ENCODE results near the gene NT5C3B.

Gene NT5C3B

GRCh38 chr17:41813152-41813680 is 22.8 kb downstream of the NT5C3B start:
- H3K27ac ChIP-seq (ENCODE audit: extremely low read depth, low read depth, low read length): peak overlapping the region; percentile 89
- peaks cover 3 to 38% of the 10 kb centered on the region in 2 experiments; a peak in 2 of 3 replicates for H3K36me3 ChIP-seq (ENCODE audit: control insufficient read depth in 2 of 2, insufficient read depth in 1 of 2, low read length in 2 of 2)
- ChIA-PET CTCF (interaction anchor here (0.5 to 4.6 kb wide), 3 partner anchors 12 to 1562 kb away, joined by 3 to 45 read pairs (median 3); no protein-coding TSS in a partner anchor), POLR2A (interaction anchor here (0.9 to 3.5 kb wide), 10 partner anchors 10 to 204 kb away, joined by 3 to 37 read pairs (median 16); partner anchors contain the start of genes DNAJC7, EIF1, JUP and KLHL11)
- H3K4me1 ChIP-seq (ENCODE audit: control insufficient read depth, insufficient read depth, low read length): 0 out of 2 replicates have a peak, but pooled peaks cover 8% of the 10 kb centered on the region
- no peaks in the 10 kb centered on the region for H3K9me3 ChIP-seq (ENCODE audit: control insufficient read depth, insufficient read depth, low read depth, low read length)
- H3K4me3 ChIP-seq (ENCODE audit: low read depth, low read length): peak overlapping the region; percentile 73
- no peak for TF ChIP-seq ZNF518A (tag by site-specific recombination; conservative IDR thresholded peaks at IDR 0.05; ENCODE audit: low read depth)
- TF ChIP-seq, protein P1, sequence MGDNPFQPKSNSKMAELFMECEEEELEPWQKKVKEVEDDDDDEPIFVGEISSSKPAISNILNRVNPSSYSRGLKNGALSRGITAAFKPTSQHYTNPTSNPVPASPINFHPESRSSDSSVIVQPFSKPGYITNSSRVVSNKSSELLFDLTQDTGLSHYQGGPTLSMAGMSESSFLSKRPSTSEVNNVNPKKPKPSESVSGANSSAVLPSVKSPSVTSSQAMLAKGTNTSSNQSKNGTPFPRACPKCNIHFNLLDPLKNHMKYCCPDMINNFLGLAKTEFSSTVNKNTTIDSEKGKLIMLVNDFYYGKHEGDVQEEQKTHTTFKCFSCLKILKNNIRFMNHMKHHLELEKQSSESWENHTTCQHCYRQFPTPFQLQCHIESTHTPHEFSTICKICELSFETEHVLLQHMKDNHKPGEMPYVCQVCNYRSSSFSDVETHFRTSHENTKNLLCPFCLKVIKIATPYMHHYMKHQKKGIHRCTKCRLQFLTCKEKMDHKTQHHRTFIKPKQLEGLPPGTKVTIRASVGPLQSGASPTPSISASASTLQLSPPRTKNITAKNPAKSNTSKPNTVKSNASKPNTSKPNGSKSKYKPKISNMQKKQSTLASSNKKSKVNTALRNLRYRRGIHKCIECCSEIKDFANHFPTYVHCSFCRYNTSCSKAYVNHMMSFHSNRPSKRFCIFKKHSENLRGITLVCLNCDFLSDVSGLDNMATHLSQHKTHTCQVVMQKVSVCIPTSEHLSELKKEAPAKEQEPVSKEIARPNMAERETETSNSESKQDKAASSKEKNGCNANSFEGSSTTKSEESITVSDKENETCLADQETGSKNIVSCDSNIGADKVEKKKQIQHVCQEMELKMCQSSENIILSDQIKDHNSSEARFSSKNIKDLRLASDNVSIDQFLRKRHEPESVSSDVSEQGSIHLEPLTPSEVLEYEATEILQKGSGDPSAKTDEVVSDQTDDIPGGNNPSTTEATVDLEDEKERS (tag by site-specific recombination; IDR thresholded peaks at IDR 0.05): no peak
- no peak for TF ChIP-seq ZFP37 (tag by site-specific recombination; IDR thresholded peaks at IDR 0.05)
- no peak for TF ChIP-seq GLI2 (tag by site-specific recombination; IDR thresholded peaks at IDR 0.05; ENCODE audit: borderline replicate concordance, low read depth)
- no peak for TF ChIP-seq ZNF202 (tag by site-specific recombination; IDR thresholded peaks at IDR 0.05; ENCODE audit: borderline replicate concordance)
- TF ChIP-seq ZFHX2 (tag by site-specific recombination; conservative IDR thresholded peaks at IDR 0.05): no peak
- 0 out of 2 replicates have a peak, but pooled peaks have one; percentile 65 for TF ChIP-seq ZBTB10 (tag by site-specific recombination; IDR thresholded peaks at IDR 0.05)
- no peak; the same call in 1 of the 2 replicates for TF ChIP-seq GLIS2 (tag by site-specific recombination; IDR thresholded peaks at IDR 0.05)
- TF ChIP-seq, protein P2, sequence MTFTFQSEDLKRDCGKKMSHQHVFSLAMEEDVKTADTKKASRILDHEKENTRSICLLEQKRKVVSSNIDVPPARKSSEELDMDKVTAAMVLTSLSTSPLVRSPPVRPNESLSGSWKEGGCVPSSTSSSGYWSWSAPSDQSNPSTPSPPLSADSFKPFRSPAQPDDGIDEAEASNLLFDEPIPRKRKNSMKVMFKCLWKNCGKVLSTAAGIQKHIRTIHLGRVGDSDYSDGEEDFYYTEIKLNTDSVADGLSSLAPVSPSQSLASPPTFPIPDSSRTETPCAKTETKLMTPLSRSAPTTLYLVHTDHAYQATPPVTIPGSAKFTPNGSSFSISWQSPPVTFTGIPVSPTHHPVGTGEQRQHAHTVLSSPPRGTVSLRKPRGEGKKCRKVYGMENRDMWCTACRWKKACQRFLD (tag by site-specific recombination; IDR thresholded peaks at IDR 0.05): no peak
- TF ChIP-seq, protein P3, sequence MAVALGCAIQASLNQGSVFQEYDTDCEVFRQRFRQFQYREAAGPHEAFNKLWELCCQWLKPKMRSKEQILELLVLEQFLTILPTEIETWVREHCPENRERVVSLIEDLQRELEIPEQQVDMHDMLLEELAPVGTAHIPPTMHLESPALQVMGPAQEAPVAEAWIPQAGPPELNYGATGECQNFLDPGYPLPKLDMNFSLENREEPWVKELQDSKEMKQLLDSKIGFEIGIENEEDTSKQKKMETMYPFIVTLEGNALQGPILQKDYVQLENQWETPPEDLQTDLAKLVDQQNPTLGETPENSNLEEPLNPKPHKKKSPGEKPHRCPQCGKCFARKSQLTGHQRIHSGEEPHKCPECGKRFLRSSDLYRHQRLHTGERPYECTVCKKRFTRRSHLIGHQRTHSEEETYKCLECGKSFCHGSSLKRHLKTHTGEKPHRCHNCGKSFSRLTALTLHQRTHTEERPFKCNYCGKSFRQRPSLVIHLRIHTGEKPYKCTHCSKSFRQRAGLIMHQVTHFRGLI (tag by site-specific recombination; IDR thresholded peaks at IDR 0.05): peak; percentile 81
- TF ChIP-seq ZNF23 (tag by site-specific recombination; IDR thresholded peaks at IDR 0.05; ENCODE audit: borderline replicate concordance): no peak
- TF ChIP-seq HOXD13 (CRISPR knock-in tag; IDR thresholded peaks at IDR 0.05; ENCODE audit: borderline replicate concordance): no peak
- TF ChIP-seq OVOL3 (tag by site-specific recombination; IDR thresholded peaks at IDR 0.05): no peak
- TF ChIP-seq ZNF777 (tag by site-specific recombination; IDR thresholded peaks at IDR 0.05; ENCODE audit: borderline replicate concordance): no peak
- peak; percentile 60; the same call in 1 of the 2 replicates for TF ChIP-seq ZBTB20 (tag by site-specific recombination; IDR thresholded peaks at IDR 0.05)
- no peak for TF ChIP-seq KLF9 (tag by site-specific recombination; IDR thresholded peaks at IDR 0.05; ENCODE audit: low read depth)
- TF ChIP-seq ZNF335 (tag by site-specific recombination; conservative IDR thresholded peaks at IDR 0.05): peak; percentile 2
- no peak for TF ChIP-seq PRDM4 (tag by site-specific recombination; IDR thresholded peaks at IDR 0.05)
